H1 (cell line): ENCODE measurements around the gene CCDC60. TPM values are rescaled to one million over a fixed set of nuclear protein-coding genes. Genes with fewer than 3 reads are reported as not detected.

Experiments
- EGR1 ChIP-seq: IDR thresholded peaks from 2 replicates; pipeline ENCODE4 v1.6.1; 2011; ENCODE audit warnings: low read depth, low read length, borderline replicate concordance
- MAFK ChIP-seq: IDR thresholded peaks from 2 replicates; pipeline ENCODE4 v1.6.1; 2012; ENCODE audit warnings: low read depth, mild to moderate bottlenecking, improper control_type of control experiment, low read length
- SIRT6 ChIP-seq: IDR thresholded peaks from one replicate; pipeline ENCODE4 v1.7.1; 2012; ENCODE audit warnings: low read length, inconsistent platforms
- polyA plus RNA-seq, 7 experiments: library from polyadenylated mRNA; depleted of rRNA in 3 of 7; stranded (reverse) in 5 of 7; unstranded in 2 of 7; fragments of >200 nt in 5 of 7; fragments of 200-250 nt in 2 of 7; gene quantifications; 1 replicate in 5 of 7; 2 replicates in 1 of 7; 4 replicates in 1 of 7; pipeline versions ENCODE4 v1.2.1 to v1.2.3, GENCODE V29; 2011 to 2013; ENCODE audit warnings: missing spikeins in 2 of 7, mixed read lengths in 2 of 7
- total RNA-seq: library from RNA; stranded (reverse); fragmentation: NEBNext Ultra II Directional; extraction: Animal tissue kit (Norgen Biotek cat#: 25700); gene quantifications from 2 replicates; pipeline ENCODE4 v1.2.1, GENCODE V29; 2021

CCDC60 gene
- total and polyA plus RNA-seq, 2 of the 8 experiments (the other 6 are each of a cell fraction or from before 2014, with no cell fraction given), result 0.05 TPM; not detected in 1

GRCh38 chr12:119406811-119407210 is 72.3 kb downstream of the CCDC60 start (continued):
- TF ChIP-seq SIRT6, result no peak
- no peak for TF ChIP-seq MAFK
- TF ChIP-seq EGR1, result no peak
- TF ChIP-seq, all 59 proteins: peak for 0
